Measurements from ENCODE around the gene C11orf97.
"Not testable (repeated sequence)": the region's sequence is repeated elsewhere in the genome, so short reads cannot be mapped to it uniquely, and the experiment has no call there.

C11orf97 gene

GRCh38 chr11:94525546-94526324 lies 13.5 kb downstream of the C11orf97 start:
- no peak for DNase-seq

- no peak for DNase-seq
Measured at GRCh38 chr11:94526645-94527438, 14.6 kb downstream of the C11orf97 start.

DNA sequence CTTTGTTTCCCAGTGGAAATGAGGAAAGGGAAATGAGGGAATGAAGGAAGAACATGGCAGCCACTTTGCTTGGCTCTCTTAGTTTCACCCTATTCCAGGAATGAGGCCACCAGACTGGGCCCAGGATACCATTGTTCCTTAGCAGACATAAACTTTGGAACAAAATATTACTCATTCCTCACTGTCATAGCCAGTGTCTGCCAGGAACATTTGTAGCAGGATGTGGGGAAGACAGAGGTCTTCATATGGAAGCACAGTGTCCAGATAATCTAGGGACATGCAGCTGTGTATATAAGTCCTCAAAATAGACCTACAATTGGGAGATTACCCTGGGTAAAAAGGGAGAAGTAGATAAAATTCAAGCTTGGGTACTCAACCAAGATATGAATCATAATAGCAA lies 16.3 kb downstream of the C11orf97 start:
- no peak for DNase-seq

- DNase-seq: no peak
Measured at GRCh38 chr11:94532211-94532610, 19.9 kb downstream of the C11orf97 start.

- DNase-seq: no peak
Measured at GRCh38 chr11:94533206-94533605, 20.9 kb downstream of the C11orf97 start.

DNA sequence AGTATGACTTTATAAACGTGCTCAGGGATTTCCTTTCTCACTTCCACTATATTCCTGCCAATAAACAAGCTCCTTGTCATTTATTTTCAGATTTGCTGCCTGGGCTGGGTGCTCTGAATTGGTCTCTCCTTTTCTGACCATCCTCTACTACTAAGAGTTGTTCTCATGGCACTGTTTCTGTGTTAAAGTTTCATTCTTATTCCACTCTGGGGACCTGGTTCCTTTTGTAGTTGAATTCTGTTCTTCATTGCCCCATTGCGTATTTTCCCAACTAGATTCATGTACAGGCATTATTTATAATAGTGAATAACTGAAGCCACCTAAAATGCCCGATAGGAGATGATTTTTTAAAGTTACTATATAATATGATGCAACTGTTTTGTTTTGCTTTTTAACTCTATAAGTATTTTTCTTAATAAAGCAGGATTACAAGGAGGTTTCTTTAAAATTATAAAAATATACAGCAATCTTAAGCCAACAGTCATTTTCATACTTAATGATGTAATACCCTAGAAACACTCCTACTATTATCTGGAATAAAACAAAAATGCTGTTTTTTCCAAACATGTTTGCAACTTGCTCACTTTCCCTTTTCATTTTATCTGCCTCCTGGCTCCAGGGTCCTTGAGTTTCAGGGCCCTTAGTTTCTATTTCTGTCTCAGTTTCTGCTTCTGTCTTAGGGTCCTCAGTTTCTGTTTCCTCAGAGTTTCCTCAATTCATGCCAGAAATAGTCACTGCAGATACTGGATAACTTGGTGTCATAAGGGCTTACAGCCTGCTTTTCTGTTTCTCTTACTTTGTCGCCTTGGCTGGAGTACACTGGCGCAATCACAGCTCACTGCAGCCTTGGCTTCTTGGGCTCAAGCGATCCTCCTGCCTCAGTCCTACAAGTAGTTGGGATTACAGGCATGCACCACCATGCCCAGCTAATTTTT lies 21.7 kb downstream of the C11orf97 start:
- no peak for DNase-seq

- no peak for DNase-seq
Measured at GRCh38 chr11:94536386-94536785, 24.1 kb downstream of the C11orf97 start.

DNA sequence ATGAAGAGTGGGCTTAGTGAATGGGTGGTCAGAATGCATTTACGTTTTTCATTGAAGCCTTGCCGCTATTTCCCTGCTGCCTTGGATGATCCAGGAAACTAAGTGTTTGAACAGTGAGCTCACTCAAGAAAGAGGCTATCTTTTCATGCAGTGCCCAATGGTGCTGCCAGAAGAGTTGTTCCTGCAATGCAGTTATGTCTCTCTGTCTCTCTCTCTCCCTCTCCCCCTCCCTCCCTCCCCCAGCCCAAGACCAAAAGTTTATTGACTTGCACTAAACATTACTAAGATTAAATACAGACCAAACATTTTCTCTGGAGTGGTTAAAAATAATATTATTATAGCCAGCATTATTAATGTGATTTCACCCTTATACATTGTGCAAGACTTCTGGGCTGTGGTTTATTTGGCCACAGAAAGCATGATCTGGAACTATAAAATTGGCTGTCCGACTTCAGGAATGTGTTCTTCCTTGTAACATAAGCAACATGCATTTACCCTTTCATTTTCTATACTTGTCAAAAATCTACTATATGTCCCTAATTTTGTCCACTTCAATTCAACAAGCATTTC lies 24.9 kb downstream of the C11orf97 start:
- DNase-seq: no peak

- DNase-seq: no peak
Measured at GRCh38 chr11:94539420-94539819, 27.2 kb downstream of the C11orf97 start.

GRCh38 chr11:94543695-94544645 lies 31.7 kb downstream of the C11orf97 start, which contains the start of gene FUT4:
Gene FUT4 (plus strand): TSS chr11:94543921. CDS start chr11:94544134, 213 bp downstream.
- peak; percentile 73 for DNase-seq

DNA sequence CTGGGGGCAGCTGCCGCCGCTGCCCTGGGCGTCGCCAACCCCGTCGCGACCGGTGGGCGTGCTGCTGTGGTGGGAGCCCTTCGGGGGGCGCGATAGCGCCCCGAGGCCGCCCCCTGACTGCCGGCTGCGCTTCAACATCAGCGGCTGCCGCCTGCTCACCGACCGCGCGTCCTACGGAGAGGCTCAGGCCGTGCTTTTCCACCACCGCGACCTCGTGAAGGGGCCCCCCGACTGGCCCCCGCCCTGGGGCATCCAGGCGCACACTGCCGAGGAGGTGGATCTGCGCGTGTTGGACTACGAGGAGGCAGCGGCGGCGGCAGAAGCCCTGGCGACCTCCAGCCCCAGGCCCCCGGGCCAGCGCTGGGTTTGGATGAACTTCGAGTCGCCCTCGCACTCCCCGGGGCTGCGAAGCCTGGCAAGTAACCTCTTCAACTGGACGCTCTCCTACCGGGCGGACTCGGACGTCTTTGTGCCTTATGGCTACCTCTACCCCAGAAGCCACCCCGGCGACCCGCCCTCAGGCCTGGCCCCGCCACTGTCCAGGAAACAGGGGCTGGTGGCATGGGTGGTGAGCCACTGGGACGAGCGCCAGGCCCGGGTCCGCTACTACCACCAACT lies 32.5 kb downstream of the C11orf97 start:
- DNase-seq: no peak

DNA sequence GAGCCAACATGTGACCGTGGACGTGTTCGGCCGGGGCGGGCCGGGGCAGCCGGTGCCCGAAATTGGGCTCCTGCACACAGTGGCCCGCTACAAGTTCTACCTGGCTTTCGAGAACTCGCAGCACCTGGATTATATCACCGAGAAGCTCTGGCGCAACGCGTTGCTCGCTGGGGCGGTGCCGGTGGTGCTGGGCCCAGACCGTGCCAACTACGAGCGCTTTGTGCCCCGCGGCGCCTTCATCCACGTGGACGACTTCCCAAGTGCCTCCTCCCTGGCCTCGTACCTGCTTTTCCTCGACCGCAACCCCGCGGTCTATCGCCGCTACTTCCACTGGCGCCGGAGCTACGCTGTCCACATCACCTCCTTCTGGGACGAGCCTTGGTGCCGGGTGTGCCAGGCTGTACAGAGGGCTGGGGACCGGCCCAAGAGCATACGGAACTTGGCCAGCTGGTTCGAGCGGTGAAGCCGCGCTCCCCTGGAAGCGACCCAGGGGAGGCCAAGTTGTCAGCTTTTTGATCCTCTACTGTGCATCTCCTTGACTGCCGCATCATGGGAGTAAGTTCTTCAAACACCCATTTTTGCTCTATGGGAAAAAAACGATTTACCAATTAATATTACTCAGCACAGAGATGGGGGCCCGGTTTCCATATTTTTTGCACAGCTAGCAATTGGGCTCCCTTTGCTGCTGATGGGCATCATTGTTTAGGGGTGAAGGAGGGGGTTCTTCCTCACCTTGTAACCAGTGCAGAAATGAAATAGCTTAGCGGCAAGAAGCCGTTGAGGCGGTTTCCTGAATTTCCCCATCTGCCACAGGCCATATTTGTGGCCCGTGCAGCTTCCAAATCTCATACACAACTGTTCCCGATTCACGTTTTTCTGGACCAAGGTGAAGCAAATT lies 33.3 kb downstream of the C11orf97 start:
- no peak for DNase-seq

GRCh38 chr11:94546162-94546470 lies 33.9 kb downstream of the C11orf97 start:
- DNase-seq: no peak

DNA sequence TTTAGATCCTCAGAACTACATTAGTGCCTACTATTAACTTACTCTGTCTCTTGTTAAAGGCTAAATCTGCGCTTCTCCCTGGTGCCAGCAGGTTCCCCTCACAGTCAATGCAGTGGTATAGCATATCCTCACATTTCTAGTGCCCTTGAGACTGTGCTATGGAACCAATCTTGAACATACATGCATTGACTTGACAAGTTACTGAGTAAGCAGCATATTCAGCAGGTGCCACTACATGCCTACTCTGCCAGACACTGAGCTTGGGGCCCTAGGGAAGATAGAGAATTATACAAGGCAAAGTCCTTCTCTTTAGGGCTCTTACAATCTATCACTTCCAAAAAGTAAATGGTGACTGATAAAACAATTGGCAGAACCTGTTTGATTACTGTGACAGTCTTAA lies 34.6 kb downstream of the C11orf97 start:
- no peak for DNase-seq

GRCh38 chr11:94549146-94549545 lies 36.9 kb downstream of the C11orf97 start:
- no peak for DNase-seq

DNA sequence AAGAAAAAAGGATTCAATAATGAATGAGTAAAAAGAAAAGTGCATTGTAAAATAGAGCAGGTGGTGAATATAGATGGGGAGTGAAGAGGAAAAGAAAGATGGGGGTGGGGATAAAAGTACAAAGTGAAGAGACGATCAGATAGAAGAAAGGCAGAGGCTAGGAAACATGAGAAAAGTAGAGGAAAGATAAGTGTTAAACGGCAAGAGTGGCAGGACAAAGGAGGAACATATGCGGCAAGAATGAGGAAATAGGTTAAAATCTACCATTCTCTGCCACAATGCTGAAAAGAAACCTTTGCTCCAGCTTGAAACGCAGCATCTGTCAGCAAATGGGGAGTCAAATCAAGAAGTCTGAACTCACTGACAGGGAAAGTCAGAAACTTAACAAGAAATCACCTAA lies 38.3 kb downstream of the C11orf97 start:
- no peak for DNase-seq

DNA sequence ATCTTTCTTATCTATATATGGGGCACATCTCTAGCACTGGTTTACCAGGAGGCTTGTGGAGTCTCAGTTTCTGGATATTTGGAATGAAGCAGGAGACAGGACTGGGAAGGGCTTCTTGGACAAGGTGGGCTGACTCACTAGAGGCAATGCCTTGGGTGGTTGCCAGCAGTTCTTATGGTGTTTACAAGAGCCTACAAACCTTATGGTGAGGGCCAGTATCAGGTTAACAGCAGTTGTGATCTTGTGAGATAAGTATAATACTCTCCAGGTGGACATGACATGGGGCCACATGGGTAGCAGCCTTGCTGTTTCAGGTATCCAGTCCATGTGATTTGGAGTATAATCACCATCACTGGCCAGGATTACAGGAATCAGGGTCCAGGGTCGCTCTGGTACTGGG lies 41.7 kb downstream of the C11orf97 start:
- no peak for DNase-seq

GRCh38 chr11:94555752-94556329 lies 43.6 kb downstream of the C11orf97 start:
- DNase-seq: not testable (repeated sequence)

DNA sequence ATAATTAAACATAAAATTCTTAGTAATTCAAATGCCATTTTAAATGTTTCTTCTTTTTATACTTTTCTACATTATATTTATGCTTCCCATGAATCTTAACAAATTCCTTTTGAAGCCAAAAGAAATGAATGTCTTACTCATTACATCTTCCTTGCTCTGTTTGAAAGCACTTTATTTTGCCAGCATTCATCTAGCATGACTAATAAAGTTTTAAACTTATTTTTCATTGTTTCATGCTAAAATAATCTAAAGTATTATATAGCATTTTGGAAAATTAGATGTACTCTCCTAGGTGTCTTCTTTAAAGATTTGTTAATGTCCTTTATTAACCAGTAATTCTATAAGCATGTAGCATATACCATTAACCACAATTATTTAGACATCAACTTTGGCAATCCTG lies 45.2 kb downstream of the C11orf97 start:
- no peak for DNase-seq

DNA sequence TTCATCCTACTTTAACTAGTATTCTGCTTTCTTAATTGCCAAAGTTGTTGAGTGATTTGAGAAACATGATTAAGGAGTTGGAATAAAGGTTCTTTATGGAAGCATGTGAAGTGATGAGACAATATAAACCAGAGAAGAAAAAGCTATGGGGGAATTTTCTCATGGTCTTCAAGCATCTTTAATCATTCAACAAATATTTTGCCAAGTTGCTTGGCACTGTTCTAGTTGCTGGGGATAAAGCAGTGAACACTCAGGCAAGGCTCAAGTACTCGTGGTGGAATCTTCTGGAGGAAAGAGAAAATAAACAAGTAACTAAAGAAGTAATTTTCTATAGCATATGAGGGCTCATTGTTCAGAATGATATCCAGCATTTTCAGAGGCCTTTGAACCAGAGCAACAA lies 45.7 kb downstream of the C11orf97 start:
- no peak for DNase-seq

Measured in stimulated activated CD4-positive, alpha-beta T cell treated with anti-CD3 and anti-CD28 coated beads, Interleukin-4, amount 100 ng/mL, for 24 hours (primary cell).